Left kidney (tissue), 8 donors: Measurements from ENCODE around the gene MORN3. TPM values are rescaled to one million over a fixed set of nuclear protein-coding genes. Genes with fewer than 3 reads are reported as not detected.
"Not testable (repeated sequence)": the region's sequence is repeated elsewhere in the genome, so short reads cannot be mapped to it uniquely, and the experiment has no call there.

Experiments
- DNase-seq: peaks from one replicate; pipeline ENCODE4 v3.0.0-alpha.2; 2013
- long read RNA-seq, 8 donors: transcript quantifications; one replicate each; lab custom pipeline, GENCODE V29; 2026
- polyA plus RNA-seq: library from polyadenylated mRNA; unstranded; fragments of 120-200 nt; gene quantifications from one replicate; pipeline ENCODE4 v1.2.1, GENCODE V29; 2013; ENCODE audit not compliant: insufficient read length

MORN3 gene, protein sequence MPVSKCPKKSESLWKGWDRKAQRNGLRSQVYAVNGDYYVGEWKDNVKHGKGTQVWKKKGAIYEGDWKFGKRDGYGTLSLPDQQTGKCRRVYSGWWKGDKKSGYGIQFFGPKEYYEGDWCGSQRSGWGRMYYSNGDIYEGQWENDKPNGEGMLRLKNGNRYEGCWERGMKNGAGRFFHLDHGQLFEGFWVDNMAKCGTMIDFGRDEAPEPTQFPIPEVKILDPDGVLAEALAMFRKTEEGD
- 2.0 TPM for polyA plus RNA-seq
- long read RNA-seq, donor 1, result 0 reads
- long read RNA-seq, donor 2, result 0 reads
- long read RNA-seq, donor 3, result 0 reads
- long read RNA-seq, donor 4, result 0 reads
- long read RNA-seq, donor 5, partial matches to known transcripts, result 0 of 1 reads
- long read RNA-seq, donor 5, other reads (novel, unspliced or antisense), result 0 of 1 reads
- long read RNA-seq, donor 6, result 0 reads
- long read RNA-seq, donor 7, partial matches to known transcripts, result 0 of 1 reads
- long read RNA-seq, donor 7, other reads (novel, unspliced or antisense), result 0 of 1 reads
- long read RNA-seq, donor 8, result 0 reads

DNA sequence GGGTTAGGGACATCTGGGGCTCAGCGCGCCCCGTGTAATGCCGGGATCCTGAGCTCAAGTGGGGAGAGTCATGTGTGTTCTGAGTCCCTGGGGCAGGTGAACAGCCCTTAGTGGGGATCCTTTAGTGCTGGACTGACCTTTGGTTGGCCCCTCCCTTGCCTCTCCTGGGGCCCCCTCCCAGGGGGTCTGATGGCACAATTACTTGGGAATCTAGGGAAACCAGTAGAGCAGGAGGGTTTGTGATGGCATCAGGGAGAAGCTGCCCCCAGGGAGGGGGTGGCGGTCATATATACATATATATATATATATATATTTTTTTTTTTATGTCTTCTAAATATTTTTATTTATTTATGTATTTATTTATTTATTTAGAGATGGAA is at the start of gene MORN3:
Gene MORN3 (minus strand): TSS at position 134 of the 380 bp plus-strand sequence. CDS start 171 bp downstream, outside the sequence.
- DNase-seq, result no peak

DNA sequence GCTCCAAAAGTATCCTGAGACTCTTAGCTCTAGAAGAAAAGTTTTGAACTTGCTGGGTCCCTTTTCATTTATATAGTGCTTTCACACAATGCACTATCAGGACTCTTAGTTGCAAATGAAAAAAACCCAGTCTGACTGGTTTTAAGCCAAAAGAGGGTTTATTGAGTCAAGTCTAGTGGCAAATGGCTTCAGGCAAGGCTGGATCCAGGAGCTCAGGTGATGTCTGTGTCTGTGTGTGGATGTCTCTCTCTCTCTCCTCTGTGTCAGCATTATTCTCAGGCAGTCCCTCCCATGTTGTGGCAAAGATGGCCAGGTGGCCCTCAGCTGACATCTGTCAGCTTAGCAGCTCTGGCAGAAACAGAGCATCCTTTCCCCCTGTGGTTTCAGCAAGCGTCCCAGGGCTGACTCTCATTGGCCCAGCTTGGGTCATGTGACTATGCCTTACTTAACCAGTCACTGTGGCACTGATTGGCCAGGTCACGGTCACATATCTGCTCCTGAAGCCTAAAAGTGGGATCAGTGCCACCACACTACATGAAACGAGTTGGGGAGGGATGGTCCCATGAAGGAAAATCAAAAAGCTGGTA is 49.3 kb upstream of the MORN3 start:
- DNase-seq, result no peak

DNA sequence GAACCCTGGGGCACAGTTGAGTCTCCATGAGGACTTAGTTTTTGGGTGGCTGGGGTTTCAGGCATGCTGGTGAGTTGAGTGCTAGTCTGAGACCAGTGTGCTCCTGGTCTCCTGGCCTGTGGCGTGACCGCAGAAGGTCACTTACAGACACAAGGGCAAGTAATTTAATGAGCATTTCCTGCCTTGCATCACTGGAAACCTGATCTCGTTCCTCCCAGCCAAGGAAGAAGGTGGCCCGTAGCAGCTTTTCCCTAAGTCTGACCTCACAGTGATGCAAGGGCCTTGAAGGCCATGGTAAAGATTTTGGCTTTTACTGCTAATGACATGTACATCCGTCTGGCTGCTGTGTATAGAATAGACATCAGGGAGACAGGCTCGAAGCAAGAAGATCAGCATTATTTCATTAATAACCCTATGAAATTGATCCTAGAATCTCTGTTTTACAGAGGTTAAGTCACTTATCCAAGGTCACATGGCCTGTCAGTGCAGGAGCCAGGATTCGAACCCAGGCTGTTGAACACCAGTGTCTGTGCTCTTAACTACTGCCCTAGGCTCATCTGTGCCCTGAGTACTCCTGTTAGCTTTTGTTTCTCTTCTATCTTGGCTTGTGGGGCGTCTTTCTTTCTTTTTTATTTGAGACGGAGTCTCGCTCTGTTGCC is 47.7 kb upstream of the MORN3 start:
- peak; percentile 56 for DNase-seq

DNA sequence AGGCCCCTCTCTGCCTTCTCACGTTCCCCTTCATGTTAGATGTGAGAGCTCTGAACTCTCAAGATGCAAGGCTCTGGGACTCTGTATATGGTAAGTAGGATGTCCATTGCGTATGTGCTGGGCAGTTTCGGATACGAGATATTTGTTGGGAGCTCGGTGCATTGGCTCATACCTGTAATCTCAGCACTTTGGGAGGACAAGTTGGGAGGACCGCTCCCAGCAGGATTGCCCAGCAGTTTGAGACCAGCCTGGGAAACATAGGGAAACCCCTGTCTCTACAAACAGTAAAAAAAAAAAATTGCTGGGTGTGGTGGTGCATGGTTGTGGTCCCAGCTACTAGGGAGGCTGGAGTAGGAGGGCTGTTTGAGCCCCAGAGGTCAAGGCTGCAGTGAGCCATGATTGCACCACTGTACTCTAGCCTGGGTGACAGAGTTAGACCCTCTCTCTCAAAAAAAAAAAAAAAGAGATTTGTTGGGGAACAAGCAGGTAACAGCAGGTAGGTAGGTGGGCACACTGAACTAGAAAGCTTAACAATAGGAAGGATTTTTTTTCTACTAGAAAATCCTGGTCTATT is 46.5 kb upstream of the MORN3 start:
- no peak for DNase-seq

DNA sequence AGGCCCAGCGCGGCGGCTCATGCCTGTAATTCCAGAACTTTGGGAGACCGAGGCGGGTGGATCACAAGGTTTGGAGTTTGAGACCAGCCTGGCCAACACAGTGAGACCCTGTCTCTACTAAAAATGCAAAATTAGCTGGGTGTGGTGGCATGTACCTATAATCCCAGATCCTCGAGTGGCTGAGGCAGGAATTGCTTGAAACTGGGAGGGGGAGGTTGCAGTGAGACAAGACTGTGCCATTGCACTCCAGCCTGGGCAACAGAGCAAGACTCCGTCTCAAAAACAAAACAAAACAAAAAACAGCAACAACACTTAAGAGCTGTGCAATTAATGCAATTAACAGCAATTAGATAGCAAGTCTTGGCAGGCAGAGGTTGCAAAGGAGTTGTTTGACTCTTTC is 45.6 kb upstream of the MORN3 start:
- not testable (repeated sequence) for DNase-seq

DNA sequence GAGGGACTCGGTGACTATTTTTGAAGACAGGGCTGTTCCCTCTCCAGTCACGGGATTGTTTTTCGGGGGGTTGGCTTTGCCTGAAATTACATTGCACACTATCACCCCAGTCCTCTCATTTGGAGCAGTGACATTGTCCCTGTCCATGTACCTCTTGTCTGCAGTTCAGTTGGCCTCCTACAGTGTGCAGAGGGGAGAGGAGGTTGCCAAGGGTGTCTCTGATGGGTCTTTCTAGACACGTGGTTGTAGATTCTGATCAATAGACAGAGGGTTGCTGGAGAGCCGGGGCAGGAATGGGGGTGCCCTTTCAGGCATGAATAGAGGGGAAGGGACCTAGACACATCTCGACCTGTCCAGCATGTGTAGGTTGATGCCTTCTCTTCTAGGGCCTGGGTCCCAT is 44.3 kb upstream of the MORN3 start:
- no peak for DNase-seq

DNA sequence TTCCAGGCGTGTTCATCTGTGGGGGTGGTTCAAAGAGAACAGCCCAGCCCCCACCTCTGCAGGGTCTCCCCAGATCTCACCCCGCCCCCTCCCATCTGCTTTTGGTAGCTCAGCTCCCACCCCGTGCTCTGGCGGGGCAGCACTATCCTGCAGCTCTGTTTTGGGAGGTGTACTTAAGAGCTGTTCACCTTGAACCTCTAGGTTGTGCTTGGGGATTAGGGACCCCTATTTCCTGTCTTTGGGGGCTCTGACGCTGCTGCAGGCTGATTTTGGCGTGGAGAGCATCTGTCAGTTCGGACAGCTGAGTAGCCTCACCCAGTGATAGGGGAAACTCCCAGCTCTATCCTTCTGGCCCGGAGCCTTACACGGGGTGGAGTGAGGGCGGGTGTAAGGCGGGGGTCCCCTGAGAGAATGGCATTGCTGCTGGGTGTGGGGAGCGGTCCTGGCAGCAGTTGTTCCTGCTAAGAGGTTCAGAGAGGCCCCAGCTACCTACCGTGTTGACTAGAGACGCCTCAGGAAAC is 43.9 kb upstream of the MORN3 start:
- DNase-seq, result no peak

DNA sequence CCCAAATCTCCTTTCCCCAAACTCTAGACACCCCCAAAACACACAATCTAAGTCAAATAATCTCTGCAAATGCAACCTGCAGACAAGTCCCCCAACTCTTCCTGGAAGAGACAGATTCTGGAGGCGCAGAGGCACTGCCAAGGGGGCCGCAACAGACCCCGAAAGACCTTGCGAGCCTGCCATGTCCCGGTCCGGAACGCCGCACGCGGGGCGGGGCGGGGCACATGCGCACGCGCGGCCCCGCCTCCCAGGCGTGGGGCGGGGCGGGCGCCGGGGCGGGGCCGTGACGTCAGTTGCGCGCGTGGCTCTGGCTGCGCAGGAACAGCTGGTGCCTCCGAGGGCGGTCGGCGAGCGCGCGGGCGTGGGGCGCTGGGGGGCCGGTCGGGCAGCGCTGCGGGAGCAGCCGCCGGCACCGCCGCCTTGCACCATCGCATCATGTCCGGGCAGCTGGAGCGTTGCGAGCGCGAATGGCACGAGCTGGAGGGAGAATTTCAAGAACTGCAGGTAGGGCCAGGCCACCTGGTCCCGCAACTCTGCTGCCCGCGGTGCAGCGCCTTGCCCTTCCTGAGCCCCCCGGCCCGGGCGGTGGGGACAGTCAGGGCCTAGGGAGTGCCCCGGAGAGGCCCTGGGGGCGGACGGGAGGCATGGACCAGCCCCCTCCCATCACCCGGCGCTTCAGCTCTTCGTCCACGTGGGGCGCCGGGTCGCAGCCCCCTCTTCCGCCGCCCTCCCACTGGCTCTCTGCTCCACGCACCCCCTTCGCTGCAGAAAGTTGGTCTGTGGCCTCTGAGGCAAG is 43.2 kb upstream of the MORN3 start, which contains the start of gene TMEM120B:
Gene TMEM120B (plus strand): TSS at position 292 of the 796 bp plus-strand sequence. CDS start 144 bp downstream, at position 436.
- DNase-seq, result peak; percentile 67

DNA sequence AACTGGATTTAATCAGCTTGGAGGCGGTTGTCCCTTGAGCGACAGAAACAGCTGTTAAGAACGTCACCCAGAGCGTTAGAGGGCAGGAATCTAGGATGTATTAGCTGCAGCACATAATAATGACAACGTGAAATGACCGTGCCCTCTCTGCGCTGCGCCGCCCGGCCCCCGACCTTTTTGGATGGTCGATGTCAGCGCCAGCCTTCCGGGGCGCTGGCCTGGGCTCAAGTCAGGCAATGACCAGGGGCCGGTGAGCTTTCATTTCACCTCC is 42.7 kb upstream of the MORN3 start:
- peak; percentile 60 for DNase-seq

DNA sequence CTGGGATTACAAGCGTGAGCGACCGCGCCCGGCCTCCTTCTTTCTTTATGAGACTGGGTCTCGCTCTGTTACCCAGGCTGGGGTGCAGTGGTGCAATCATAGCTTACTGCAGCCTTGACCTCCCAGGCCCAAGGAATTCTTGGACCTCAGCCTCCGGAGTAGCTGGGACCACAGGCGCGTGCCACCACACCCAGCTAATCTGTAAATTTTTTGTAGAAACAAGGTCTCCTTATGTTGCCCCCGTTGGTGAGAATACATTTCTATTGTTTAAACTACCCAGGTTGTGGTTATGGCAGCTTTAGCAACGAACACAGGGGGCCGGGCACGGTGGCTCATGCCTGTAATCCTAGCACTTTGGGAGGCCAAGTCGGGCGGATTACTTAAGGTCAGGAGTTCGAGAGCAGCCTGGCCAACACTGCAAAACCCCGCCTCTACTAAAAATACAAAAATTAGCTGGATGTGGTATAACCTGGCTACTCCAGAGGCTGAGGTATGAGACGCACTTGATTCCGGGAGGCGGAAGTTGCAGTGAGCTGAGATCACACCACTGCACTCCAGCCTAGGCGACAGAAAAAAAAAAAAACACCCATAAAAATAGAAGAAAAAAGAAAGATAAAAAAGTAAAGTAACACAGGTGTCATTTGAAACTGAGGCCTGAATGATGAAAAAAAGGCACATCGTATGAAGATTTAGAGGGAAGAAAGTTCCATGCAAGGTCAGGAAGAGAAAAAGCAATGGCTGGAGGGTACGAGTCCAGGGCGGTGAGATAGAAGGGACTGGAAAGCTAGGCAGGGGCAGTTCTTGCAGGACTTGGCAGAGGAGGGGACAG is 42.1 kb upstream of the MORN3 start:
- no peak for DNase-seq

DNA sequence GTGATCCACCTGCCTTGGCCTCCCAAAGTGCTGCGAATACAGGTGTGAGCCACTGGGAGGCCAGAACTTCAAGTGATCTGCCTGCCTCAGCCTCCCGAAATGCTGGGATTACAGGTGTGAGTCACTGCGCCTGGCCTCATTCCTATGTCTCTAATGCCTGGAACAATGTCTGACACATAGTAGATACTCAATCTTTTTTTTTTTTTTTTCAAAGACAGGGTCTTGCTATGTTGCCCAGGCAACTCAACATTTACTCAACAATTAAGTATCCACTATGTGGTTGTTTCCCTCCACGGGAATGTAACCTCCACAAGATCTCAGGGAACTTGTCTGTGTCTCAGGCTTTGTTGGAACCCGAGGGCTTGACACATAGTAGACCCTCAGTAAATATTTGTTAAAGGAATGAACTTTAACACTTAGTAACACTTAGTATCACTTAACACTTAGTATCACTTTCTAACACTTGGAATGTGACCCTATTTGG is 40.1 kb upstream of the MORN3 start:
- no peak for DNase-seq

DNA sequence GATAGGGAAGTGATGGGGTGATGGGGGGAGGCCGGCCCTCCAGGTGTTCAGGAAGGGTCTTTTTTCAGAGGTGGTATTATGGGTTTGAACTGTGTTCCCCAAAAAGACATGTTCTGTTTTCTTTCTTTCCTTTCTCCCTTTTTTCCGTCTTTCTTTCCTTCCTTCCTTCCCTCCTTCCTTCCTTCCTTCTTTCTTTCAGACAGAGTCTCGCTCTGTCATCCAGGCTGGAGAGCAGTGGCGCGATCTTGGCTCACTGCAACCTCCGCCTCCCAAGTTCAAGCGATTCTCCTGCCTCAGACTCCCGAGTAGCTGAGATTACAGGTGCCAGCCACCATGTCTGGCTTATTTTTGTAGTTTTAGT is 39.6 kb upstream of the MORN3 start:
- DNase-seq, result not testable (repeated sequence)

DNA sequence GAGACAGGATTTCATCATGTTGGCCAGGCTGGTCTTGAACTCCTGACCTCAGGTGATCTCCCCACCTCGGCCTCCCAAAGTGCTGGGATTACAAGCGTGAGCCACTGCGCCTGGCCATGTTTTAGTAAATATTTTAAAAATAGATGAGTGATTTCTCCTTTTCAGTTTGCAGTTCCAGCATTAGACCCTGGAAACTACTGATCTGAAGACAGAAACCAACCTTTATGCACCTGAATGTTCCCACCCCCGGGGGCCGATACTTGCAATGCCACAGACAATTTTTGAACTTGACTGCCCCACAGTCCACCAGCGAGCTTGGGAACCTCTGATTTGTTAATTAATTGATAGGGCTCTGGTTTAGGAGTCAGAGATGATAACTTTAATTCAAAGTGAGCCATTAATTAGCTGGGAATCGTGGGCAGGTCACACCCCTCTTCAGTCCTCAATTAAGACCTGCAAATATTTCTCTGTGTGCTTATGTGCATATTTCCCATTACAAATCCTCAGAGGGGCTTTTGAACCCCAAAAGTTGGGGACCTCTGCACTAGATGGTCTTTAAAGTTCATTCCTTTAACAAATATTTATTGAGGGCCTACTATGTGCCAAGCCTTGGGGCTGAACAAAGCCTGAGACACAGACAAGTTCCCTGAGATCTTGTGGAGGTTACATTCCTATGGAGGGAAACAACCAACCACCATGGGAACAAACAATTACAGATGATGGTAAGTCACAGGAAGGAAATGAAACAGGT is 39.0 kb upstream of the MORN3 start:
- DNase-seq, result no peak

DNA sequence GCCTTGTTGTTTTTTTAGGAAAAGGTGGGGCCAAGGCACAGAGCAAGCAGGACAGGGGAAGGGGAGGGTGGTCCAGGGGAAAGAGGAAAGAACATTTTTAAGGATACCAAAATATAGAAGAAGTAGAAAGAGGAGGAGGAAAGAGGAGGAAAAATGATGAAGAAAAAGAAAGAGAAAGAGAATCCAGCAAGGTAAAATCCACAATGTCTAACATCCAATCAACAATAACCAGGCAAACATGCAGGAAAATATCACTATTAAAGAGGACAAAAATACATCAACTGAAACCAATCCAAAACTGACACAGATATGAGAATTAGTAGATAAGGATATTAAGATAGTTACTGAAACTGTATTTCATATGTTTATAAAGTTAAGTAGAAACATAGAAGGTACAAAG is 36.1 kb upstream of the MORN3 start:
- DNase-seq, result no peak

DNA sequence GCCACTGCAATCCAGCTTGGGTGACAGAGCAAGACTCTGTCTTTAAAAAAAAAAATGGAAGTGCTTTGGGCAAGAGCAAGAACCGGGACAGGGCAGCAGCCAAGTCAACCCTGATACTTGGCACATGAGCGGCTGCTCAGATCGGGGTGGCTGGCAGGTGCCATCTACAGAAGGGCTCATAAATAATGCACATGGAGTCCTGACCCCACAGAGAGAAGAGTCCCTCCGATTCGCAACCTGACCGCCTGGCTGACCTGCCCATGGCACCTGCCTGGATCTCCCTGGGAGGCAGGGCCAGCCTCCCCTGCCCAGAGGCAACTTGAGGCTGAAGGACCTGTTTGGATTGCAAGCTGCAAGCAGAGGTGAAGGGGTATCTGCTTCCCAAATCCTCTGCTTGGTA is 33.5 kb upstream of the MORN3 start:
- no peak for DNase-seq

DNA sequence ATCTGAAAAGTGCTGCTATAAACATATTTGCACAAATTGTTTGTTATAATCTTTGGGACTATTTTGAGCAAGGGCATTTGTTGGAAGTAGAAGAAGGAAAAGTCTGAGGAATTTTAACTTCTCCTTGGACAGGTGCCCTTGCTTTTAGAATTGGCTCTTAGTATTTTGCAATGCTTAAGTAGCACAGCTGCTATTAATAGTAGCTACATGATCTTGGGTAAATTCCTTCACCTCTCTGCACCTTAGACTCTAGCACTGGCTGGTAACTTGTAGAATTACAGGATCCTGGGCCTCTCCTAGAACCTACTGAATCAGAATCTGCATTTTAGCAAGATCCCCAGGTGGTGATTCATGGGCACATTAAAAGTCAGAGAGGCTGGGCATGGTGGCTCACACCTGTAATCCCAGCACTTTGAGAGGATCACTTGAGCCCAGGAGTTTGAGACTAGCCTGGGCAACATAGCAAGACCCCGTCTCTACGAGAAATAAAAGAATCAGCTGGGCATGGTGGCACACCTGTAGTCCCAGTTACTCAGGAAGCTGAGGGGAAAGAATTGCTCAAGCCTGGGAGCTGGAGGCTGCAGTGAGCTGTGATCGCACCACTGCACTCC is 32.3 kb upstream of the MORN3 start:
- DNase-seq, result no peak

DNA sequence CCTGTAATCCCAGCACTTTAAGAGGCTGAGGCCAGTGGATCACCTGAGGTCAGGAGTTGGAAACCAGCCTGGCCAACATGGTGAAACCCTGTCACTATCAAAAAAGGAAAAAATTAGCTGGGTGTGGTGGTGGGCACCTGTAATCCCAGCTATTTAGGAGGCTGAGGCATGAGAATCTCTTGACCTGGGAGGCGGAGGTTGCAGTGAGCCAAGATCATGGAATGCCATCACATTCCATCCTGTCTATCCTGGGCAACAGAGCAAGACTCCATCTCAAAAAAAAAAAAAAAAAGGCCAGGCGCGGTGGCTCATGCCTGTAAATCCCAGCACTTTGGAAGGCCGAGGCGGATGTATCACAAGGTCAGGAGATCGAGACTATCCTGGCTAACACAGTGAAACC is 28.4 kb upstream of the MORN3 start:
- not testable (repeated sequence) for DNase-seq

DNA sequence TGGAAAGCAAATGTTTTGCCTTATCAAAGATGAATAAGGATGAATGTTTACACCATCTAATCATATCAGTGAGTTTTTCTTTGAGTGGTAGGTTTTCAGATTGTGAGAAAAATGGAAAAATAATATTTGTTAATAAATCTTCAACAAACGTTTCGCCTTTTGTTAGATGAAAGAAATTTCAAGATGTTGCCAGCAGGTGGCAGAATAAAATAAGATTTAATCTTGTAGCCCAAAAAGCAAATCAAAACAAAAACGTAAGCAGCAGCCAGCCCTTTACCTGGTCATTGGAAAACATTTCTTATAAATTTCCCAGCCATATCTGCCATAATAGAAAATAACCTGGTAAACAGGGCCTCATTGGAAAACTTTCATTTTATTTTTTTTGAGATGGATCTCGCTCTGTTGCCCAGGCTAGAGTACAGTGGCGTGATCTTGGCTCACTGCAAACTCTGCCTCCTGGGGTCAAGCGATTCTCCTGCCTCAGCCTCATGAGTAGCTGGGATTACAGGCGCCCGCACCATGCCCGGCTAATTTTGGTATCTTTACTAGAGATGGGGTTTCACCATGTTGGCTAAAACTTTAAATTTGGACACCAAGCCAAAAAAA is 27.7 kb upstream of the MORN3 start:
- DNase-seq, result peak; percentile 63

DNA sequence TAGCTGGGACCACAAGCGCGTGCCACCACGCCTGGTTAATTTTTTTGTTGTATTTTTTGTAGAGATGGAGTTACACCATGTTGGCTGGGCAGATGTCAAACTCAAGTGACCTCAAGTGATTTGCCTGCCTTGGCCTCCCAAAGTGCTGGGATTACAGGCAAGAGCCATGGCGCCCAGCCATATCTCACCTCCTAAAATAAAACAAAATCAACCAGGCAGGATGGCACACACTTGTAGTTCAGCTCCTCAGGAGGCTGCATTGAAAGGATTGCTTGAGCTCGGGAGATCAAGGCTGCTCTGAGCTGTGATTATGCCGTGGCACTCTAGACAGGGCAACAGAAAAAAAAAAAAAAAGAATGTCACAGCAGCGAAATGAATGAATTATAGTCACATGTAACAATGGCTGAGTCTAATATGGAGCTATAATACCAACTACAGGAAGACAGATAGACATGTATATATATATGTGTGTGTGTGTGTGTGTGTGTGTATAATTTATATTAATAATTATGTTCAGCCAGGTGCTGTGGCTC is 23.8 kb upstream of the MORN3 start:
- DNase-seq, result no peak
